ENCODE data around the gene FAM229A. TPM values are rescaled to one million over a fixed set of nuclear protein-coding genes. Genes with fewer than 3 reads are reported as not detected.

The FAM229A gene
- total RNA-seq, 1 experiment from 2014 or later: 5.6 TPM

DNA sequence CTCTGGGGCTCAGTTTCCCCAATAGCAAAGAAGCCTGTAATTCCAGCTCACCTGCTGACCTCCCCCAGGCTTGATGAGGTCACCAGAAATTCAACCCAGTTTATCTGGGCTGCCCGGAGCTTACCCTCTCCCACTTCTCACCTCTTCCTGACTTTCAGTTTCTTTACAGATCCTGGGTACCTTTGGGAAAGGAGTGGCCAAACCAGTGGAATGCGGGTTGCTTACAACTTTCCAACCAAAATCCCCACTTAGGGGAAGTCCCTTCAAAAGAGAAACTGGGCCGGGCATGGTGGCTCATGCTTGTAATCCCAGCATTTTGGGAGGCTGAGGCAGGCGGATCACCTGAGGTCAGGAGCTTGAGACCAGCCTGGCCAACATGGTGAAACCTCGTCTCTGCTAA is 20.3 kb downstream of the FAM229A start:
- Mint-ChIP-seq H3K27ac (no peak overlapping the region), H3K9me3 (no peaks in the 10 kb centered on the region), H3K36me3 (ENCODE audit: insufficient read depth in 1 of 3, low read depth in 3 of 3) (no peaks in the 10 kb centered on the region), H3K4me3 (no peak overlapping the region), H3K4me1 (peaks cover 20 to 29% of the 10 kb centered on the region in 2 experiments), H3K27me3 (ENCODE audit: low read depth) (peaks cover 44% of the 10 kb centered on the region)
- Histone ChIP-seq H3K56ac (ENCODE audit: insufficient read length, low read depth, low read length) (no peak overlapping the region), H4K5ac (ENCODE audit: insufficient read length, low read depth, low read length) (no peak overlapping the region), H2BK12ac (ENCODE audit: insufficient read length, low read depth, low read length) (no peak overlapping the region), H3K27me3 (ENCODE audit: insufficient read depth, low read length) (no peaks in the 10 kb centered on the region; the same call in 1 of the 2 replicates), H3K79me1 (ENCODE audit: insufficient read depth, low read depth, low read length, poor library complexity, severe bottlenecking) (no peaks in the 10 kb centered on the region), H3K4me2 (ENCODE audit: insufficient read depth, insufficient read length, low read length) (no peak overlapping the region), H3T11ph (ENCODE audit: low read length) (no peak overlapping the region), H2AFZ (ENCODE audit: low read length) (no peak overlapping the region), H2BK15ac (ENCODE audit: low read depth, low read length) (no peak overlapping the region), H3K4me1 (ENCODE audit: insufficient read depth, low read length) (no peaks in the 10 kb centered on the region), H3K27ac (ENCODE audit: insufficient read length, low read depth, low read length) (no peak overlapping the region), H4K91ac (ENCODE audit: insufficient read length, low read depth, low read length) (no peak overlapping the region), H2BK120ac (ENCODE audit: low read depth, low read length, poor library complexity, severe bottlenecking) (no peak overlapping the region), H3K23ac (ENCODE audit: insufficient read length, low read depth, low read length) (no peak overlapping the region), H2BK5ac (ENCODE audit: insufficient read length, low read length) (no peak overlapping the region), H3K23me2 (ENCODE audit: insufficient read length, low read depth, low read length, poor library complexity, severe bottlenecking) (no peaks in the 10 kb centered on the region), H3K9me3 (ENCODE audit: control insufficient read depth, low read depth, low read length) (no peaks in the 10 kb centered on the region), H2AK5ac (ENCODE audit: insufficient read length, low read length) (no peak overlapping the region), H3K14ac (ENCODE audit: insufficient read depth, low read length) (no peak overlapping the region), H3K79me2 (ENCODE audit: insufficient read depth, low read length) (no peaks in the 10 kb centered on the region), H2BK20ac (ENCODE audit: low read depth, low read length, poor library complexity, severe bottlenecking) (no peak overlapping the region), H4K8ac (replicated peaks; ENCODE audit: insufficient read length, low read depth, low read length) (no peak overlapping the region), H4K20me1 (ENCODE audit: control insufficient read depth, insufficient read depth, insufficient read length) (no peaks in the 10 kb centered on the region), H3K9ac (ENCODE audit: extremely low read depth, insufficient read length, low read length) (no peak overlapping the region), H3K18ac (ENCODE audit: insufficient read length, low read depth, low read length) (no peak overlapping the region), H3K4ac (ENCODE audit: low read depth, low read length) (no peak overlapping the region)
- no peak for DNase-seq
- TF ChIP-seq, protein P1, sequence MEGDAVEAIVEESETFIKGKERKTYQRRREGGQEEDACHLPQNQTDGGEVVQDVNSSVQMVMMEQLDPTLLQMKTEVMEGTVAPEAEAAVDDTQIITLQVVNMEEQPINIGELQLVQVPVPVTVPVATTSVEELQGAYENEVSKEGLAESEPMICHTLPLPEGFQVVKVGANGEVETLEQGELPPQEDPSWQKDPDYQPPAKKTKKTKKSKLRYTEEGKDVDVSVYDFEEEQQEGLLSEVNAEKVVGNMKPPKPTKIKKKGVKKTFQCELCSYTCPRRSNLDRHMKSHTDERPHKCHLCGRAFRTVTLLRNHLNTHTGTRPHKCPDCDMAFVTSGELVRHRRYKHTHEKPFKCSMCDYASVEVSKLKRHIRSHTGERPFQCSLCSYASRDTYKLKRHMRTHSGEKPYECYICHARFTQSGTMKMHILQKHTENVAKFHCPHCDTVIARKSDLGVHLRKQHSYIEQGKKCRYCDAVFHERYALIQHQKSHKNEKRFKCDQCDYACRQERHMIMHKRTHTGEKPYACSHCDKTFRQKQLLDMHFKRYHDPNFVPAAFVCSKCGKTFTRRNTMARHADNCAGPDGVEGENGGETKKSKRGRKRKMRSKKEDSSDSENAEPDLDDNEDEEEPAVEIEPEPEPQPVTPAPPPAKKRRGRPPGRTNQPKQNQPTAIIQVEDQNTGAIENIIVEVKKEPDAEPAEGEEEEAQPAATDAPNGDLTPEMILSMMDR (conservative IDR thresholded peaks at IDR 0.05): no peak
- WGBS (ENCODE audit: extremely low coverage, insufficient read length, low lambda C conversion rate): no CpG with 5 or more reads among the region's 5 CpGs
